ENCODE data around the gene PLAAT3.

DNA sequence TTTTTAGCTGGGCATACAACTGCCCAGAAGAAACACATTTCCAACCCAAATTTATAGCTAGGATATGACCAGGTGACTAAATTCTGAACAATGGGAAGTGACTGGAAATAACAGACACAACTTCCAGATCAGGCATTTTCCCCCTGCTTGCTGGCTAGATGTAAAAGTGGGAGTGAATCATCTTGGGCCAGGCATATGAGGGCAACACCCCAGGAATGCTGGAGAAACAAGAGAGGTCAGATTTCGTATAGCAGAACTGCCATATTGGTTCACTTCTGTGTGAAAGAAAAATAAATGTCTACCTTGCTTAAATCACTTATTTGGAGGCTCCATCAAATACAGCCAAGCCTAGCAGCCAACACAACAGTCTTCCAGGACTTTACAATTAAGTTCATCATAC, 49.6 kb upstream of the PLAAT3 start:
- TF ChIP-seq, protein P1, sequence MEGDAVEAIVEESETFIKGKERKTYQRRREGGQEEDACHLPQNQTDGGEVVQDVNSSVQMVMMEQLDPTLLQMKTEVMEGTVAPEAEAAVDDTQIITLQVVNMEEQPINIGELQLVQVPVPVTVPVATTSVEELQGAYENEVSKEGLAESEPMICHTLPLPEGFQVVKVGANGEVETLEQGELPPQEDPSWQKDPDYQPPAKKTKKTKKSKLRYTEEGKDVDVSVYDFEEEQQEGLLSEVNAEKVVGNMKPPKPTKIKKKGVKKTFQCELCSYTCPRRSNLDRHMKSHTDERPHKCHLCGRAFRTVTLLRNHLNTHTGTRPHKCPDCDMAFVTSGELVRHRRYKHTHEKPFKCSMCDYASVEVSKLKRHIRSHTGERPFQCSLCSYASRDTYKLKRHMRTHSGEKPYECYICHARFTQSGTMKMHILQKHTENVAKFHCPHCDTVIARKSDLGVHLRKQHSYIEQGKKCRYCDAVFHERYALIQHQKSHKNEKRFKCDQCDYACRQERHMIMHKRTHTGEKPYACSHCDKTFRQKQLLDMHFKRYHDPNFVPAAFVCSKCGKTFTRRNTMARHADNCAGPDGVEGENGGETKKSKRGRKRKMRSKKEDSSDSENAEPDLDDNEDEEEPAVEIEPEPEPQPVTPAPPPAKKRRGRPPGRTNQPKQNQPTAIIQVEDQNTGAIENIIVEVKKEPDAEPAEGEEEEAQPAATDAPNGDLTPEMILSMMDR (IDR thresholded peaks at IDR 0.05): no peak
- TF ChIP-seq POLR2A (IDR thresholded peaks at IDR 0.05): no peak

All from adrenal gland (tissue), 5 donors.